H9 (cell line): ENCODE measurements around the gene ZNF335. TPM values are rescaled to one million over a fixed set of nuclear protein-coding genes. Genes with fewer than 3 reads are reported as not detected.
A peak's percentile ranks its signal among the peaks of the same experiment; 100 is the strongest.

Source experiments
- DNase-seq: peaks from one replicate; pipeline ENCODE4 v3.0.0-alpha.2; 2017
- H2AFZ ChIP-seq: one replicate; pipeline ENCODE4 v1.6.1; 2013; ENCODE audit warnings: mild to moderate bottlenecking, low read length, control low read depth, moderate library complexity
- H2AK5ac ChIP-seq: 2 replicates; pipeline ENCODE4 v1.6.1; 2013; ENCODE audit warnings: low read length, control low read depth, mixed read lengths; ENCODE audit not compliant: insufficient read length
- H2BK120ac ChIP-seq: one replicate; pipeline ENCODE4 v1.6.1; 2013; ENCODE audit warnings: low read depth, mild to moderate bottlenecking, low read length, control low read depth, inconsistent platforms; ENCODE audit not compliant: poor library complexity, severe bottlenecking
- H2BK12ac ChIP-seq: 2 replicates; pipeline ENCODE4 v1.6.1; 2013; ENCODE audit warnings: low read length, control low read depth, mixed read lengths, low read depth; ENCODE audit not compliant: insufficient read length
- H2BK15ac ChIP-seq: 2 replicates; pipeline ENCODE4 v1.6.1; 2013; ENCODE audit warnings: low read depth, low read length, control low read depth
- H2BK20ac ChIP-seq: one replicate; pipeline ENCODE4 v1.6.1; 2013; ENCODE audit warnings: low read depth, mild to moderate bottlenecking, low read length, control low read depth, inconsistent platforms; ENCODE audit not compliant: poor library complexity, severe bottlenecking
- H2BK5ac ChIP-seq: 2 replicates; pipeline ENCODE4 v1.6.1; 2013; ENCODE audit warnings: low read length, control low read depth, mixed read lengths; ENCODE audit not compliant: insufficient read length
- H3K14ac ChIP-seq: 2 replicates; pipeline ENCODE4 v1.6.1; 2013; ENCODE audit warnings: low read length, control low read depth; ENCODE audit not compliant: insufficient read depth
- H3K18ac ChIP-seq: 2 replicates; pipeline ENCODE4 v1.6.1; 2013; ENCODE audit warnings: low read depth, mild to moderate bottlenecking, mixed read lengths, low read length, control low read depth; ENCODE audit not compliant: insufficient read length
- H3K23ac ChIP-seq: 2 replicates; pipeline ENCODE4 v1.6.1; 2013; ENCODE audit warnings: low read length, control low read depth, mixed read lengths, low read depth; ENCODE audit not compliant: insufficient read length
- H3K23me2 ChIP-seq: 2 replicates; pipeline ENCODE4 v1.6.1; 2013; ENCODE audit warnings: low read depth, mild to moderate bottlenecking, mixed read lengths, low read length, control low read depth; ENCODE audit not compliant: insufficient read length, poor library complexity, severe bottlenecking
- H3K27ac ChIP-seq: 2 replicates; pipeline ENCODE4 v1.5.1; 2013; ENCODE audit warnings: low read length, control low read depth, mixed read lengths, low read depth; ENCODE audit not compliant: insufficient read length
- H3K27me3 ChIP-seq: 2 replicates; pipeline ENCODE4 v1.6.1; 2013; ENCODE audit warnings: low read length, control low read depth, inconsistent platforms; ENCODE audit not compliant: insufficient read depth
- H3K4ac ChIP-seq: 2 replicates; pipeline ENCODE4 v1.6.1; 2013; ENCODE audit warnings: low read depth, mild to moderate bottlenecking, control low read depth, inconsistent platforms, low read length, moderate library complexity
- H3K4me1 ChIP-seq: 2 replicates; pipeline ENCODE4 v1.6.1; 2013; ENCODE audit warnings: low read length, control low read depth, inconsistent platforms; ENCODE audit not compliant: insufficient read depth
- H3K4me2 ChIP-seq: 2 replicates; pipeline ENCODE4 v1.6.1; 2013; ENCODE audit warnings: low read length, control low read depth, mixed read lengths; ENCODE audit not compliant: insufficient read length, insufficient read depth
- H3K56ac ChIP-seq: 2 replicates; pipeline ENCODE4 v1.6.1; 2013; ENCODE audit warnings: low read depth, mild to moderate bottlenecking, mixed read lengths, low read length, control low read depth; ENCODE audit not compliant: insufficient read length
- H3K79me1 ChIP-seq: 2 replicates; pipeline ENCODE4 v1.6.1; 2013; ENCODE audit warnings: low read depth, mild to moderate bottlenecking, moderate library complexity, low read length, control low read depth, inconsistent platforms; ENCODE audit not compliant: insufficient read depth, poor library complexity, severe bottlenecking
- H3K79me2 ChIP-seq: 2 replicates; pipeline ENCODE4 v1.6.1; 2013; ENCODE audit warnings: low read length, control low read depth, inconsistent platforms; ENCODE audit not compliant: insufficient read depth
- H3K9ac ChIP-seq: 2 replicates; pipeline ENCODE4 v1.6.1; 2013; ENCODE audit warnings: low read length, control low read depth, mixed read lengths; ENCODE audit not compliant: insufficient read length; ENCODE audit errors: extremely low read depth
- H3K9me3 ChIP-seq: one replicate; pipeline ENCODE4 v1.6.1; 2013; ENCODE audit warnings: low read depth, low read length, inconsistent platforms; ENCODE audit not compliant: control insufficient read depth
- H3T11ph ChIP-seq: one replicate; pipeline ENCODE4 v1.6.1; 2013; ENCODE audit warnings: mild to moderate bottlenecking, low read length, control low read depth, inconsistent platforms
- H4K20me1 ChIP-seq: one replicate; pipeline ENCODE4 v1.6.1; 2013; ENCODE audit not compliant: control insufficient read depth, insufficient read length, insufficient read depth
- H4K5ac ChIP-seq: 2 replicates; pipeline ENCODE4 v1.6.1; 2013; ENCODE audit warnings: low read depth, mild to moderate bottlenecking, mixed read lengths, low read length, control low read depth; ENCODE audit not compliant: insufficient read length
- H4K8ac ChIP-seq: replicated peaks from 2 replicates; pipeline ENCODE4 v1.6.1; 2013; ENCODE audit warnings: low read length, control low read depth, mixed read lengths, low read depth; ENCODE audit not compliant: insufficient read length
- H4K91ac ChIP-seq: 2 replicates; pipeline ENCODE4 v1.6.1; 2013; ENCODE audit warnings: low read depth, mild to moderate bottlenecking, moderate library complexity, mixed read lengths, low read length, control low read depth; ENCODE audit not compliant: insufficient read length
- H3K27ac Mint-ChIP-seq, 3 experiments: 2 replicates in 2 of 3; 3 replicates in 1 of 3; pipeline ENCODE4 v1.8.0; 2020 to 2021; ENCODE audit warnings: mixed read lengths in 3 of 3, mild to moderate bottlenecking in 1 of 3, moderate library complexity in 1 of 3
- H3K27me3 Mint-ChIP-seq: 2 replicates; pipeline ENCODE4 v1.8.0; 2021; ENCODE audit warnings: low read depth, mild to moderate bottlenecking, moderate library complexity, mixed read lengths
- H3K36me3 Mint-ChIP-seq, 3 experiments: 2 replicates in 2 of 3; 3 replicates in 1 of 3; pipeline ENCODE4 v1.8.0; 2020 to 2021; ENCODE audit warnings: low read depth in 3 of 3, mixed read lengths in 3 of 3; ENCODE audit not compliant: insufficient read depth in 1 of 3
- H3K4me1 Mint-ChIP-seq, 2 experiments: 2 replicates each; pipeline ENCODE4 v1.8.0; 2020; ENCODE audit warnings: mixed read lengths in 2 of 2
- H3K4me3 Mint-ChIP-seq, 2 experiments: 2 replicates in 1 of 2; 3 replicates in 1 of 2; pipeline ENCODE4 v1.8.0; 2020 to 2021; ENCODE audit warnings: mild to moderate bottlenecking in 2 of 2, mixed read lengths in 2 of 2, moderate library complexity in 1 of 2
- H3K9me3 Mint-ChIP-seq, 2 experiments: 2 replicates in 1 of 2; 3 replicates in 1 of 2; pipeline ENCODE4 v1.8.0; 2020; ENCODE audit warnings: mild to moderate bottlenecking in 2 of 2, mixed read lengths in 2 of 2, moderate library complexity in 1 of 2
- whole genome bisulfite sequencing: extraction: QIAGEN DNeasy Blood & Tissue Kit; methylation state at CpG from one replicate; pipeline ENCODE4 v1.1.7; 2013; ENCODE audit warnings: missing lambda C conversion rate, low lambda C conversion rate, mixed read lengths; ENCODE audit not compliant: insufficient read length; ENCODE audit errors: extremely low coverage; 5-methylcytosine and 5-hydroxymethylcytosine counted together
- total RNA-seq: library from RNA; stranded (reverse); gene quantifications from 2 replicates; pipeline ENCODE4 v1.2.1, GENCODE V29; 2021
- TF ChIP-seq, protein P1 (sequence below): fragments of 200-600 bp; sonication (generic); conservative IDR thresholded peaks from 3 replicates; pipeline ENCODE4 v1.8.0; 2021; ENCODE audit warnings: antibody characterized with exemption, mild to moderate bottlenecking

ZNF335 gene
- total RNA-seq, 1 experiment from 2014 or later = 21.1 TPM

DNA sequence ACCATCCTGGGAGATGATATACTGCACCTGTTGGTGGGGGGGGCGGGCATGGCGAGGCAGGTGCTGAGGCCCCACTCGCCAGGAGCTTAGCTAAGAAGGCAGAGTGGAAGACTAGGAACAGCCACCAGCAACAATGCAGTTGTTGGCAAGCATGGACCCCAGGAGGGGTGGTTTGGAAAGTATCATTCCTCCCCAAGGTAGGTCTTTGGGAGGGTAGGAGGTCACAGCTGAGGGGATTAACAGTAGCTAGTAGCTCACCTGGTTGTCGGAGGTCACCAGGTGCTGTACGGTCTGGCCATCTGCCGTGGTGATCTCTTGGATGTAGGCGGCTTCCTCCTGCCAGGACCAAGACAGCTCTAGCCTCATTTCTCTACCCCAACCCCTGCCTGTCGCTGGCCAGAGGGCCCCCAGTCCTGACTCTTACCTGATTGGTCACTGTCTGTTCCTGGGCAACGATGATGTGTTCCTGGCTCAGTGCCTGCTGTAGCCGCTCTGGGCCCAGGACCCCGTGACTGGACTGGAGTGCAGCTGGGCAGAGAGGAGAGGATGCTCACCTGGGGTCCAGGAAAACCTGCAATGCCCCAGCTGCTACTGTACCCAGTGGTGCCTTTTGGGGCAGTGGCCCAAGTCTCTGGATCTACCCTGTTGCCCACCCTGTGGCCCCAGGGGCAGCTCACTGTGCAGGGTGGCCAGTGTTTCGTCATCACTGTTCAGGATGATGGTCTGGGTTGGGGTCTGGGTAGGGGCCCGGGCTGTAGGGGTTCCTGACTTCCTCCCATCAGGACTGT, 22.3 kb downstream of the ZNF335 start:
- Histone ChIP-seq H4K20me1 (peaks cover 4% of the 10 kb centered on the region), H3K4ac (no peak overlapping the region), H3K27me3 (no peaks in the 10 kb centered on the region), H3K14ac (no peak overlapping the region), H3K79me2 (no peaks in the 10 kb centered on the region), H3T11ph (no peak overlapping the region), H3K9ac (no peak overlapping the region), H4K5ac (no peak overlapping the region), H3K18ac (no peak overlapping the region), H3K79me1 (no peaks in the 10 kb centered on the region), H3K56ac (no peak overlapping the region), H3K23ac (no peak overlapping the region), H4K8ac (no peak overlapping the region), H3K27ac (no peak overlapping the region), H2BK120ac (no peak overlapping the region), H3K4me1 (no peaks in the 10 kb centered on the region), H3K23me2 (no peaks in the 10 kb centered on the region), H3K4me2 (no peak overlapping the region), H4K91ac (no peak overlapping the region), H2BK5ac (no peak overlapping the region), H2BK12ac (no peak overlapping the region), H3K9me3 (no peaks in the 10 kb centered on the region), H2BK15ac (no peak overlapping the region), H2BK20ac (no peak overlapping the region), H2AFZ (no peak overlapping the region), H2AK5ac (no peak overlapping the region)
- WGBS = no CpG with 5 or more reads among the region's 13 CpGs
- no peak for DNase-seq
- Mint-ChIP-seq H3K4me3 (no peak overlapping the region), H3K4me1 (peaks cover 0 to 4% of the 10 kb centered on the region in 2 experiments; a peak in 1 of 4 replicates), H3K36me3 (peaks cover 22 to 64% (median 42%) of the 10 kb centered on the region in 3 experiments; a peak in 6 of 7 replicates), H3K27ac (peak overlapping the region in 1 of 3 experiments; percentile 45; a peak in 3 of 7 replicates), H3K27me3 (no peaks in the 10 kb centered on the region; the same call in 1 of the 2 replicates), H3K9me3 (no peaks in the 10 kb centered on the region)
- TF ChIP-seq, protein P1, sequence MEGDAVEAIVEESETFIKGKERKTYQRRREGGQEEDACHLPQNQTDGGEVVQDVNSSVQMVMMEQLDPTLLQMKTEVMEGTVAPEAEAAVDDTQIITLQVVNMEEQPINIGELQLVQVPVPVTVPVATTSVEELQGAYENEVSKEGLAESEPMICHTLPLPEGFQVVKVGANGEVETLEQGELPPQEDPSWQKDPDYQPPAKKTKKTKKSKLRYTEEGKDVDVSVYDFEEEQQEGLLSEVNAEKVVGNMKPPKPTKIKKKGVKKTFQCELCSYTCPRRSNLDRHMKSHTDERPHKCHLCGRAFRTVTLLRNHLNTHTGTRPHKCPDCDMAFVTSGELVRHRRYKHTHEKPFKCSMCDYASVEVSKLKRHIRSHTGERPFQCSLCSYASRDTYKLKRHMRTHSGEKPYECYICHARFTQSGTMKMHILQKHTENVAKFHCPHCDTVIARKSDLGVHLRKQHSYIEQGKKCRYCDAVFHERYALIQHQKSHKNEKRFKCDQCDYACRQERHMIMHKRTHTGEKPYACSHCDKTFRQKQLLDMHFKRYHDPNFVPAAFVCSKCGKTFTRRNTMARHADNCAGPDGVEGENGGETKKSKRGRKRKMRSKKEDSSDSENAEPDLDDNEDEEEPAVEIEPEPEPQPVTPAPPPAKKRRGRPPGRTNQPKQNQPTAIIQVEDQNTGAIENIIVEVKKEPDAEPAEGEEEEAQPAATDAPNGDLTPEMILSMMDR = no peak
